Esophagus squamous epithelium (tissue), 4 donors: ENCODE results near the gene METTL9.

Source experiments
- CTCF ChIP-seq, 6 experiments: fragments of 450-650 bp in 4 of 6; fragments of 200-600 bp in 2 of 6; sonication (generic) in 2 of 6; IDR thresholded peaks; one replicate each; pipeline ENCODE4 v1.5.1; 2016 to 2019; ENCODE audit warnings: antibody characterized with exemption in 6 of 6, mild to moderate bottlenecking in 4 of 6, moderate library complexity in 4 of 6
- POLR2A ChIP-seq, 4 donors: fragments of 450-650 bp; IDR thresholded peaks; one replicate each; pipeline ENCODE4 v1.6.1; 2017; ENCODE audit warnings: antibody characterized with exemption in 4 of 4, mild to moderate bottlenecking in 4 of 4, moderate library complexity in 3 of 4

GRCh38 chr16:21644674-21645073 lies 45.3 kb downstream of the METTL9 start:
- TF ChIP-seq CTCF (IDR thresholded peaks at IDR 0.05) (no peak), POLR2A (IDR thresholded peaks at IDR 0.05) (no peak)
